Measurements from ENCODE around the gene RFFL.

DNA sequence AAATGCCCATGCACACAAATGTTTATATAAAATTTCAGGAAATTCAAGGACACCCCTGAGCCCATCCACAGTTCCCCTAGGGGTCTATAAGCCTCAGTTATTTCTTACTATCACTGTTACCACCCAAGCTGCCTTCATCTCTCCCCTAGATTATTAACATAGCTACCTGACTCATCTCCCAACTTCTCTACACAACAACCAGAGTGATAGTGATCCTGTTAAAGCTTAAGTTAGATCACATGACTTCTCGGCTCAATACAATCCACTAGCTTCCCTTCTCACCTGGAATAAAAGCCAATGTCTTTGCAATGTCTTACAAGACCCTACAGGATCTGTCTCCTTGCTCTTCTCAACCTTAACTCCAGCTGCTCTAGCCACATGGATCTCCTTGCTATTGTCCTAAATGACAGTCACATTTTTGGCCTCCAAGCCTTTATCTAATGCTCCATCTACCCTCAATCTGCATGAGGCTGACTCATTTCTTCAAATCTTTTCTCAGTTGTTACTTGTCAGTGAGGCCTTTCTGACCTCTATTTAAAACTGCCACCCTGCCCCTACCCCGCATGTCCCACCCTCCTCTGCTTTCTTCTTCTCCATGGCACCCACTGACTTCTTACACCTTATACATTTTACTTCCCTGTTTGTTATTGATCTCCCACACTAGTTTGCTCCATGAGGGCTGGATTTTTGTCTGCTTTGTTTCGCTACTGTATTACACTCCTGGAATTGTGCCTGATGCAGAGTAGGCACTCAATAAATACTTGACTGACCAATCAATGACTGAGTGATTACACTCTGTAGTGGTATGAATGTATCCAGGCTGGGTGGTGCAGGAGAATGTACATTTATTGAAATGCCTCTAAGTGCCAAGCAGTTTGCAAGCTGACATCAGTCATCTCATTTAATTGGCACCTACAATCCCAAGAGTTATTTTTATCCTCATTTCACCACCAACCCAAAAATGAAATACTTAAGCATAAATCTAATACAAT, 88.4 kb downstream of the RFFL start:
- TF ChIP-seq NR3C1 (IDR thresholded peaks at IDR 0.05) (no peak), POLR2A (IDR thresholded peaks at IDR 0.05; ENCODE audit: low read length) (no peak)
